HepG2 (cell line): ENCODE data around the gene KIF3C.

ENCODE experiments used
- EP300 ChIP-seq, 3 experiments: sonication (generic) in 1 of 3; formaldehyde crosslinking in 1 of 3; IDR thresholded peaks; 2 replicates each; pipeline versions ENCODE4 v1.5.1 to v1.6.1; 2011 to 2020; ENCODE audit warnings: low read depth in 2 of 3, low read length in 2 of 3, borderline replicate concordance in 1 of 3, improper control_type of control experiment in 1 of 3, mild to moderate bottlenecking in 1 of 3, missing genetic modification reagents in 1 of 3, moderate library complexity in 1 of 3
- TARDBP ChIP-seq: sonication (generic); formaldehyde crosslinking; IDR thresholded peaks from 2 replicates; pipeline ENCODE4 v1.8.0; 2022; ENCODE audit warnings: mild to moderate bottlenecking, missing genetic modification reagents
- ZNF318 ChIP-seq: sonication (generic); formaldehyde crosslinking; IDR thresholded peaks from 2 replicates; pipeline ENCODE4 v1.4.0; 2020; ENCODE audit warnings: mild to moderate bottlenecking, missing genetic modification reagents

- TF ChIP-seq ZNF318 (CRISPR knock-in tag) (no peak), TARDBP (CRISPR knock-in tag) (no peak), EP300 (IDR thresholded peaks at IDR 0.05; ENCODE audit: low read depth in 2 of 2, low read length in 2 of 2) (no peak), EP300 (CRISPR knock-in tag; IDR thresholded peaks at IDR 0.05; ENCODE audit: borderline replicate concordance) (no peak)
These were observed 52.4 kb downstream of the KIF3C start for GRCh38 chr2:25929789-25930473.
